Activated naive CD8-positive, alpha-beta T cell (primary cell): Measurements from ENCODE around the gene CDK2.
A peak's percentile ranks its signal among the peaks of the same experiment; 100 is the strongest.
"Not testable (repeated sequence)": the region's sequence is repeated elsewhere in the genome, so short reads cannot be mapped to it uniquely, and the experiment has no call there.

Experiments
- H3K27ac Mint-ChIP-seq: one replicate; pipeline ENCODE4 v1.8.0; 2021; ENCODE audit warnings: mixed read lengths
- H3K27me3 Mint-ChIP-seq: one replicate; pipeline ENCODE4 v1.8.0; 2021; ENCODE audit warnings: mixed read lengths
- H3K36me3 Mint-ChIP-seq: one replicate; pipeline ENCODE4 v1.8.0; 2021; ENCODE audit warnings: mixed read lengths
- H3K4me1 Mint-ChIP-seq: one replicate; pipeline ENCODE4 v1.8.0; 2021; ENCODE audit warnings: low read depth, mixed read lengths
- H3K4me3 Mint-ChIP-seq: one replicate; pipeline ENCODE4 v1.8.0; 2021; ENCODE audit warnings: mild to moderate bottlenecking, mixed read lengths
- H3K9me3 Mint-ChIP-seq: one replicate; pipeline ENCODE4 v1.8.0; 2021; ENCODE audit warnings: low read depth, mixed read lengths

CDK2 gene

GRCh38 chr12:55982319-55982936 is 15.8 kb downstream of the CDK2 start:
- no peaks in the 10 kb centered on the region for H3K9me3 Mint-ChIP-seq
- peaks cover 6% of the 10 kb centered on the region for H3K36me3 Mint-ChIP-seq
- peak overlapping the region; percentile 22 for H3K27ac Mint-ChIP-seq
- no peaks in the 10 kb centered on the region for H3K27me3 Mint-ChIP-seq
- no peak overlapping the region for H3K4me3 Mint-ChIP-seq
- peaks cover 19% of the 10 kb centered on the region for H3K4me1 Mint-ChIP-seq

GRCh38 chr12:55983232-55983842 is 16.7 kb downstream of the CDK2 start:
- Mint-ChIP-seq H3K27ac (no peak overlapping the region), H3K36me3 (peaks cover 6% of the 10 kb centered on the region), H3K27me3 (no peaks in the 10 kb centered on the region), H3K9me3 (no peaks in the 10 kb centered on the region), H3K4me1 (peaks cover 12% of the 10 kb centered on the region), H3K4me3 (no peak overlapping the region)

- Mint-ChIP-seq H3K4me1 (peaks cover 8% of the 10 kb centered on the region), H3K9me3 (no peaks in the 10 kb centered on the region), H3K27ac (no peak overlapping the region), H3K4me3 (no peak overlapping the region), H3K36me3 (peaks cover 3% of the 10 kb centered on the region), H3K27me3 (no peaks in the 10 kb centered on the region)
Observed at GRCh38 chr12:55984861-55985260, 18.2 kb downstream of the CDK2 start.

GRCh38 chr12:55985341-55985740 is 18.7 kb downstream of the CDK2 start:
- no peak overlapping the region for H3K27ac Mint-ChIP-seq
- H3K4me3 Mint-ChIP-seq, result no peak overlapping the region
- H3K4me1 Mint-ChIP-seq, result peaks cover 4% of the 10 kb centered on the region
- H3K9me3 Mint-ChIP-seq, result no peaks in the 10 kb centered on the region
- H3K36me3 Mint-ChIP-seq, result peaks cover 3% of the 10 kb centered on the region
- H3K27me3 Mint-ChIP-seq, result no peaks in the 10 kb centered on the region

GRCh38 chr12:55985976-55986375 is 19.3 kb downstream of the CDK2 start:
- H3K27me3 Mint-ChIP-seq, H3K27ac Mint-ChIP-seq, H3K4me1 Mint-ChIP-seq, H3K9me3 Mint-ChIP-seq, H3K4me3 Mint-ChIP-seq, H3K36me3 Mint-ChIP-seq: not testable (repeated sequence)

- H3K36me3 Mint-ChIP-seq, result no peaks in the 10 kb centered on the region
- no peak overlapping the region for H3K27ac Mint-ChIP-seq
- H3K4me1 Mint-ChIP-seq, result peaks cover 2% of the 10 kb centered on the region
- no peaks in the 10 kb centered on the region for H3K27me3 Mint-ChIP-seq
- no peaks in the 10 kb centered on the region for H3K9me3 Mint-ChIP-seq
- H3K4me3 Mint-ChIP-seq, result no peak overlapping the region
Observed at GRCh38 chr12:55991110-55991509, 24.5 kb downstream of the CDK2 start.

GRCh38 chr12:55993230-55993853 is 26.7 kb downstream of the CDK2 start:
- Mint-ChIP-seq H3K27me3 (no peaks in the 10 kb centered on the region), H3K27ac (no peak overlapping the region), H3K36me3 (no peaks in the 10 kb centered on the region)

GRCh38 chr12:55995366-55995765 is 28.7 kb downstream of the CDK2 start:
- Mint-ChIP-seq H3K36me3 (no peaks in the 10 kb centered on the region), H3K9me3 (no peaks in the 10 kb centered on the region), H3K27ac (no peak overlapping the region), H3K4me1 (peaks cover 22% of the 10 kb centered on the region), H3K27me3 (no peaks in the 10 kb centered on the region), H3K4me3 (no peak overlapping the region)

More at GRCh38 chr12:55993230-55993853, 26.7 kb downstream of the CDK2 start:
- H3K9me3 Mint-ChIP-seq, result no peaks in the 10 kb centered on the region
- peaks cover 15% of the 10 kb centered on the region for H3K4me1 Mint-ChIP-seq
- no peak overlapping the region for H3K4me3 Mint-ChIP-seq

GRCh38 chr12:55996201-55996714 is 29.6 kb downstream of the CDK2 start:
- Mint-ChIP-seq H3K4me3 (peak overlapping the region; percentile 71), H3K4me1 (peaks cover 22% of the 10 kb centered on the region), H3K27ac (peak overlapping the region; percentile 28)

GRCh38 chr12:55996715-55997534 is 30.3 kb downstream of the CDK2 start, which contains the start of gene SUOX:
SUOX (plus strand) TSS chr12:55997276; CDS start chr12:56002222, 4,946 bp downstream.
- H3K4me1 Mint-ChIP-seq, result peaks cover 22% of the 10 kb centered on the region
- peak within 1 kb of the TSS; percentile 71 for H3K4me3 Mint-ChIP-seq
- no peaks in the 10 kb centered on the region for H3K9me3 Mint-ChIP-seq
- H3K36me3 Mint-ChIP-seq, result no peaks in the 10 kb centered on the region
- no peaks in the 10 kb centered on the region for H3K27me3 Mint-ChIP-seq
- peak within 1 kb of the TSS; percentile 28 for H3K27ac Mint-ChIP-seq

More at GRCh38 chr12:55996201-55996714, 29.6 kb downstream of the CDK2 start:
- H3K36me3 Mint-ChIP-seq, result no peaks in the 10 kb centered on the region
- H3K9me3 Mint-ChIP-seq, result no peaks in the 10 kb centered on the region
- no peaks in the 10 kb centered on the region for H3K27me3 Mint-ChIP-seq

- Mint-ChIP-seq H3K4me3 (peak overlapping the region; percentile 71), H3K27ac (no peak overlapping the region), H3K27me3 (no peaks in the 10 kb centered on the region), H3K4me1 (peaks cover 22% of the 10 kb centered on the region), H3K36me3 (no peaks in the 10 kb centered on the region), H3K9me3 (no peaks in the 10 kb centered on the region)
Observed at GRCh38 chr12:55997535-55997859, 30.9 kb downstream of the CDK2 start.

GRCh38 chr12:55999522-55999921 is 32.9 kb downstream of the CDK2 start:
- H3K27ac Mint-ChIP-seq, H3K27me3 Mint-ChIP-seq, H3K4me3 Mint-ChIP-seq, H3K9me3 Mint-ChIP-seq, H3K36me3 Mint-ChIP-seq: not testable (repeated sequence)
- H3K4me1 Mint-ChIP-seq, result peaks cover 22% of the 10 kb centered on the region

- H3K4me3 Mint-ChIP-seq, H3K27ac Mint-ChIP-seq, H3K27me3 Mint-ChIP-seq, H3K9me3 Mint-ChIP-seq, H3K36me3 Mint-ChIP-seq: not testable (repeated sequence)
- peaks cover 22% of the 10 kb centered on the region for H3K4me1 Mint-ChIP-seq
Observed at GRCh38 chr12:55999999-56000540, 33.4 kb downstream of the CDK2 start.

GRCh38 chr12:56001487-56002100 is 35.0 kb downstream of the CDK2 start:
- Mint-ChIP-seq H3K27me3 (no peaks in the 10 kb centered on the region), H3K27ac (no peak overlapping the region), H3K4me3 (no peak overlapping the region), H3K36me3 (no peaks in the 10 kb centered on the region), H3K4me1 (peaks cover 22% of the 10 kb centered on the region), H3K9me3 (no peaks in the 10 kb centered on the region)
